Neural cell (in vitro differentiated cells): ENCODE data around the gene ENC1. TPM values are rescaled to one million over a fixed set of nuclear protein-coding genes. Genes with fewer than 3 reads are reported as not detected.
A peak's percentile ranks its signal among the peaks of the same experiment; 100 is the strongest.

Experiments used
- H2AFZ ChIP-seq: fragments of 200-600, 300-800 bp; sonication (generic), shearing (Covaris generic); 2 replicates; pipeline ENCODE4 v1.6.0; 2014; ENCODE audit warnings: low read depth, mild to moderate bottlenecking, antibody characterized with exemption, low read length, moderate library complexity
- H3F3A ChIP-seq: fragments of 200-600 bp; shearing (Covaris generic); 2 replicates; pipeline ENCODE4 v1.6.1; 2016; ENCODE audit warnings: mild to moderate bottlenecking, moderate library complexity, mixed read lengths, antibody characterized with exemption, low read length; ENCODE audit not compliant: insufficient read depth, poor library complexity, severe bottlenecking
- H3K27ac ChIP-seq: fragments of 200-600, 300-800 bp; sonication (generic), shearing (Covaris generic); 2 replicates; pipeline ENCODE4 v1.5.1; 2014; ENCODE audit warnings: mild to moderate bottlenecking, low read length, moderate library complexity
- H3K27me3 ChIP-seq: fragments of 300-800, 200-600 bp; sonication (generic), shearing (Covaris generic); 2 replicates; pipeline ENCODE4 v1.6.0; 2014; ENCODE audit warnings: mild to moderate bottlenecking, low read depth, low read length, moderate library complexity; ENCODE audit not compliant: insufficient read depth
- H3K36me3 ChIP-seq: fragments of 300-800, 200-600 bp; sonication (generic), shearing (Covaris generic); 2 replicates; pipeline ENCODE4 v1.5.1; 2014; ENCODE audit warnings: mild to moderate bottlenecking, antibody characterized with exemption, low read length, moderate library complexity; ENCODE audit not compliant: insufficient read depth
- H3K4me2 ChIP-seq: fragments of 300-800, 200-600 bp; sonication (generic), shearing (Covaris generic); 2 replicates; pipeline ENCODE4 v1.6.0; 2014; ENCODE audit warnings: mild to moderate bottlenecking, low read length
- H3K4me3 ChIP-seq: fragments of 300-800, 200-600 bp; sonication (generic), shearing (Covaris generic); 2 replicates; pipeline ENCODE4 v1.5.1; 2014; ENCODE audit warnings: mild to moderate bottlenecking, low read length, moderate library complexity
- H3K79me2 ChIP-seq: fragments of 200-600 bp; shearing (Covaris generic); replicated peaks from 2 replicates; pipeline ENCODE4 v1.6.0; 2014; ENCODE audit warnings: mild to moderate bottlenecking, low read length, moderate library complexity; ENCODE audit not compliant: insufficient read depth
- H3K9ac ChIP-seq: fragments of 300-800, 200-600 bp; sonication (generic), shearing (Covaris generic); 2 replicates; pipeline ENCODE4 v1.6.1; 2016; ENCODE audit warnings: mild to moderate bottlenecking, low read length, mixed read lengths
- H3K9me2 ChIP-seq: fragments of 200-600 bp; shearing (Covaris generic); 2 replicates; pipeline ENCODE4 v1.6.1; 2016; ENCODE audit warnings: mild to moderate bottlenecking, low read length, mixed read lengths; ENCODE audit not compliant: insufficient read depth
- H3K9me3 ChIP-seq: fragments of 200-600, 300-800 bp; sonication (generic), shearing (Covaris generic); 2 replicates; pipeline ENCODE4 v1.6.1; 2016; ENCODE audit warnings: mild to moderate bottlenecking, mixed run types, low read length, moderate library complexity, mixed read lengths
- H4K20me1 ChIP-seq: fragments of 200-600 bp; shearing (Covaris generic); 2 replicates; pipeline ENCODE4 v1.6.1; 2016; ENCODE audit warnings: mild to moderate bottlenecking, mixed run types; ENCODE audit not compliant: insufficient read depth
- EP300 ChIP-seq: fragments of 450-650 bp; conservative IDR thresholded peaks from 2 replicates; pipeline ENCODE4 v1.6.1; 2014; ENCODE audit warnings: antibody characterized with exemption, mild to moderate bottlenecking, moderate library complexity; ENCODE audit not compliant: poor library complexity, severe bottlenecking
- EZH2 ChIP-seq: fragments of 200-600, 300-800 bp; shearing (Covaris generic), sonication (generic); IDR thresholded peaks from 2 replicates; pipeline ENCODE4 v1.6.1; 2014; ENCODE audit warnings: antibody characterized with exemption, low read length, borderline replicate concordance, mild to moderate bottlenecking; ENCODE audit not compliant: insufficient read depth, poor library complexity, severe bottlenecking
- MXI1 ChIP-seq: fragments of 450-650 bp; conservative IDR thresholded peaks from 2 replicates; pipeline ENCODE4 v1.6.1; 2014; ENCODE audit warnings: antibody characterized with exemption, mild to moderate bottlenecking; ENCODE audit not compliant: poor library complexity, severe bottlenecking
- POLR2AphosphoS5 ChIP-seq: IDR thresholded peaks from 2 replicates; pipeline ENCODE4 v1.6.1; 2012
- RAD21 ChIP-seq: fragments of 450-650 bp; conservative IDR thresholded peaks from 2 replicates; pipeline ENCODE4 v1.6.1; 2014; ENCODE audit warnings: antibody characterized with exemption, mild to moderate bottlenecking, moderate library complexity
- SMC3 ChIP-seq: fragments of 450-650 bp; conservative IDR thresholded peaks from 2 replicates; pipeline ENCODE4 v1.6.1; 2014; ENCODE audit warnings: antibody characterized with exemption, mild to moderate bottlenecking, moderate library complexity; ENCODE audit not compliant: poor library complexity
- TAF1 ChIP-seq: IDR thresholded peaks from 2 replicates; pipeline ENCODE4 v1.6.1; 2012; ENCODE audit warnings: low read depth
- polyA plus RNA-seq: library from polyadenylated mRNA; depleted of rRNA; stranded (reverse); fragments of >200 nt; gene quantifications from 2 replicates; pipeline ENCODE4 v1.2.3, GENCODE V29; 2014
- TF ChIP-seq, protein P1 (sequence below): fragments of 450-650 bp; IDR thresholded peaks from 2 replicates; pipeline ENCODE4 v1.5.1; 2014; ENCODE audit warnings: antibody characterized with exemption, mild to moderate bottlenecking, moderate library complexity; ENCODE audit not compliant: poor library complexity, severe bottlenecking
- TF ChIP-seq, protein P2 (sequence below): IDR thresholded peaks from 2 replicates; pipeline ENCODE4 v1.6.1; 2012; ENCODE audit warnings: borderline replicate concordance

The ENC1 gene
- polyA plus RNA-seq, 1 donor from 2014 or later, result 449 TPM

DNA sequence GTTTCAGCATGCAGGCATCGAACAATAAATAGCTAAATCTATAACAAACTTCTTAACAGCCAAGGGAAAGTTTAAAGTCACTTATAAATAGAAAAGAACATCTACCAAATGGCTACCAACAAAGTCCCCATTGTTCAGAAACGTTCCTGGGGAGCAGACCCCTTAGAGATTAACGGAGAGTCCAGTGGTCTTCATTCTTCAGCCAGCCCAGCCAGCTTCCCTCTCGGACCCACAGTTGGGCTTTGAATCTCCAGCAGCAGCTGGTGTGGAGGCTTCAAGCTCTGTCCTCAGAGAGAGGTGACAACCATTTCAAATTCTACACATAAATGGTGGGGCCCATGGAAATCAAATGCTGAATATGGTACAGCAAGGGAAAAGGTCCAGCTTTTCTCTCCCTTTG lies 11.2 kb downstream of the ENC1 start:
- no peaks in the 10 kb centered on the region for H3K9me3 ChIP-seq
- peaks cover 10% of the 10 kb centered on the region for H3F3A ChIP-seq
- peaks cover 7% of the 10 kb centered on the region for H3K36me3 ChIP-seq
- no peaks in the 10 kb centered on the region for H4K20me1 ChIP-seq
- H2AFZ ChIP-seq, result no peak overlapping the region
- H3K4me3 ChIP-seq, result peak overlapping the region; percentile 54
- H3K27me3 ChIP-seq, result no peaks in the 10 kb centered on the region
- H3K9ac ChIP-seq, result no peak overlapping the region
- H3K4me2 ChIP-seq, result no peak overlapping the region
- no peak for TF ChIP-seq EP300
- TF ChIP-seq POLR2AphosphoS5, result no peak
- TF ChIP-seq, protein P1, sequence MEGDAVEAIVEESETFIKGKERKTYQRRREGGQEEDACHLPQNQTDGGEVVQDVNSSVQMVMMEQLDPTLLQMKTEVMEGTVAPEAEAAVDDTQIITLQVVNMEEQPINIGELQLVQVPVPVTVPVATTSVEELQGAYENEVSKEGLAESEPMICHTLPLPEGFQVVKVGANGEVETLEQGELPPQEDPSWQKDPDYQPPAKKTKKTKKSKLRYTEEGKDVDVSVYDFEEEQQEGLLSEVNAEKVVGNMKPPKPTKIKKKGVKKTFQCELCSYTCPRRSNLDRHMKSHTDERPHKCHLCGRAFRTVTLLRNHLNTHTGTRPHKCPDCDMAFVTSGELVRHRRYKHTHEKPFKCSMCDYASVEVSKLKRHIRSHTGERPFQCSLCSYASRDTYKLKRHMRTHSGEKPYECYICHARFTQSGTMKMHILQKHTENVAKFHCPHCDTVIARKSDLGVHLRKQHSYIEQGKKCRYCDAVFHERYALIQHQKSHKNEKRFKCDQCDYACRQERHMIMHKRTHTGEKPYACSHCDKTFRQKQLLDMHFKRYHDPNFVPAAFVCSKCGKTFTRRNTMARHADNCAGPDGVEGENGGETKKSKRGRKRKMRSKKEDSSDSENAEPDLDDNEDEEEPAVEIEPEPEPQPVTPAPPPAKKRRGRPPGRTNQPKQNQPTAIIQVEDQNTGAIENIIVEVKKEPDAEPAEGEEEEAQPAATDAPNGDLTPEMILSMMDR, result no peak
- no peak for TF ChIP-seq RAD21
- no peak for TF ChIP-seq MXI1
- no peak for TF ChIP-seq EZH2
- TF ChIP-seq, protein P2, sequence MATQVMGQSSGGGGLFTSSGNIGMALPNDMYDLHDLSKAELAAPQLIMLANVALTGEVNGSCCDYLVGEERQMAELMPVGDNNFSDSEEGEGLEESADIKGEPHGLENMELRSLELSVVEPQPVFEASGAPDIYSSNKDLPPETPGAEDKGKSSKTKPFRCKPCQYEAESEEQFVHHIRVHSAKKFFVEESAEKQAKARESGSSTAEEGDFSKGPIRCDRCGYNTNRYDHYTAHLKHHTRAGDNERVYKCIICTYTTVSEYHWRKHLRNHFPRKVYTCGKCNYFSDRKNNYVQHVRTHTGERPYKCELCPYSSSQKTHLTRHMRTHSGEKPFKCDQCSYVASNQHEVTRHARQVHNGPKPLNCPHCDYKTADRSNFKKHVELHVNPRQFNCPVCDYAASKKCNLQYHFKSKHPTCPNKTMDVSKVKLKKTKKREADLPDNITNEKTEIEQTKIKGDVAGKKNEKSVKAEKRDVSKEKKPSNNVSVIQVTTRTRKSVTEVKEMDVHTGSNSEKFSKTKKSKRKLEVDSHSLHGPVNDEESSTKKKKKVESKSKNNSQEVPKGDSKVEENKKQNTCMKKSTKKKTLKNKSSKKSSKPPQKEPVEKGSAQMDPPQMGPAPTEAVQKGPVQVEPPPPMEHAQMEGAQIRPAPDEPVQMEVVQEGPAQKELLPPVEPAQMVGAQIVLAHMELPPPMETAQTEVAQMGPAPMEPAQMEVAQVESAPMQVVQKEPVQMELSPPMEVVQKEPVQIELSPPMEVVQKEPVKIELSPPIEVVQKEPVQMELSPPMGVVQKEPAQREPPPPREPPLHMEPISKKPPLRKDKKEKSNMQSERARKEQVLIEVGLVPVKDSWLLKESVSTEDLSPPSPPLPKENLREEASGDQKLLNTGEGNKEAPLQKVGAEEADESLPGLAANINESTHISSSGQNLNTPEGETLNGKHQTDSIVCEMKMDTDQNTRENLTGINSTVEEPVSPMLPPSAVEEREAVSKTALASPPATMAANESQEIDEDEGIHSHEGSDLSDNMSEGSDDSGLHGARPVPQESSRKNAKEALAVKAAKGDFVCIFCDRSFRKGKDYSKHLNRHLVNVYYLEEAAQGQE, result no peak
- TF ChIP-seq TAF1, result no peak
- no peak for TF ChIP-seq SMC3
- H3K27ac ChIP-seq, result no peak overlapping the region
- H3K79me2 ChIP-seq, result peaks cover 72% of the 10 kb centered on the region
- H3K9me2 ChIP-seq, result no peaks in the 10 kb centered on the region

DNA sequence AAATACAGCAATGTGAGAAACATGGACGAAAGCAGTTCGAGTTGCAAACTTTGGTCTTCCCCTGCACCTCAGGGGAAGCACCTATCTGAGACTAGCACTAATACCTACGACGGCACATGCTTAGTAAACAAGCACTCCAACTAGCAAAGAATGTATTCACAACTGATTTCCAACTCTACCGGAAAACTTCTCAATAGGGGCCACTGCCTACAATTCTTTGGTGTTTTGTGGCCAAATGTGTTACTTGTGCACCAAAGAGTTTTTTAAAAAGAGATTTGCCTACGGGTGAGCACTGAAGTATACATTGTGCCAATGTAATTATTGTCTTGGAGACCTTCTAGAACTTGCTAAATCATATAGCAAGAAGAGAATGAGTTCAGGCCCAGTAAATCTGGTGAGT lies 12.2 kb downstream of the ENC1 start:
- H4K20me1 ChIP-seq, result no peaks in the 10 kb centered on the region

More for the DNA sequence above, 12.2 kb downstream of the ENC1 start:
- peak overlapping the region; percentile 35 for H3K4me2 ChIP-seq
- H3K9me2 ChIP-seq, result no peaks in the 10 kb centered on the region
- no peaks in the 10 kb centered on the region for H3K9me3 ChIP-seq
- H3F3A ChIP-seq, result peaks cover 9% of the 10 kb centered on the region
- no peak overlapping the region for H2AFZ ChIP-seq
- H3K9ac ChIP-seq, result peak overlapping the region; percentile 52
- H3K27ac ChIP-seq, result peak overlapping the region; percentile 85
- TF ChIP-seq POLR2AphosphoS5, result no peak
- TF ChIP-seq MXI1, result no peak
- TF ChIP-seq, protein P1, result no peak
- TF ChIP-seq TAF1, result no peak
- no peak for TF ChIP-seq SMC3
- TF ChIP-seq RAD21, result no peak
- TF ChIP-seq, protein P2, result no peak
- TF ChIP-seq EP300, result no peak
- no peak for TF ChIP-seq EZH2
- H3K36me3 ChIP-seq, result peaks cover 7% of the 10 kb centered on the region
- H3K4me3 ChIP-seq, result peak overlapping the region; percentile 54
- H3K79me2 ChIP-seq, result peaks cover 63% of the 10 kb centered on the region
- no peaks in the 10 kb centered on the region for H3K27me3 ChIP-seq
